ENCODE measurements around the gene CHST15. TPM values are rescaled to one million over a fixed set of nuclear protein-coding genes. Genes with fewer than 3 reads are reported as not detected.

The CHST15 gene
- total and polyA plus RNA-seq, 2 of the 4 experiments (the other 2 are of a cell fraction), result 0.14 to 0.18 TPM

DNA sequence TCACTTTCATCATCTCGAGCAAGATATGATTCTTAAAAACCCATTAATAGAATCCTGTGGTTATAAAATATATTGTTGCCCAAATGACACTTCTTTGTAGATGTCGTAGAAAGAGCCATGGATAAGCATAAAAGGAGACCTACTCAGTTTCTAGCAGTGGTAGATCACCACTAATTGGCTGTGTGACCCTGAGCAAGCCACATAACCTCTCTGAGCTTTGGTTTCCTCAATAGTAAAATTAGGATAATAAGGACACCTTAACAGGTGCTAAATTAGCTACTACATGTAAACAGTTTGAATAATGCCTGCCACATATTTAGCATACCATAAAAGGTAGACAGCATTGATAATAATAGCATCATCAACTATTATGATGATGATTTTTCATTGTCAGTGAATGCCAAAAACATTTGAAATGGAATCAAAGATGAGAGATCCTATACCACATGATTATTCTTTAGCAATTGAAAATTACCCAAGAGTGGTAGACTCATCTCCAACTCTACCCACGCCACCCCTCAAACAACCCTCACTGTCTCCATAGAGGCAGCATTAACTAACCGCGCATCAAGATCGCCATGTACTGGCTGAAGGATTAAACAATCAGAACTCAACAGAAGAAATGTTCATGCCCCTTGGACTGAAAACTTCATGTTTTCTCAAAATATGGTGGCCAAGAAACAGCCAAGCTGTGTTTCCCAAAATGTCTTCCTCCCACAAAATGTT lies 45.8 kb downstream of the CHST15 start:
- Histone ChIP-seq H3K9me3 (ENCODE audit: control insufficient read depth, insufficient read depth, low read length) (peaks cover 6% of the 10 kb centered on the region; the same call in 1 of the 2 replicates), H3K4me2 (ENCODE audit: low read depth, low read length) (no peak overlapping the region), H3K23ac (ENCODE audit: low read depth, low read length) (no peak overlapping the region), H4K91ac (ENCODE audit: insufficient read depth, low read depth, low read length) (no peak overlapping the region), H2BK15ac (ENCODE audit: low read depth, low read length) (no peak overlapping the region), H4K8ac (ENCODE audit: low read depth in 2 of 2, low read length in 2 of 2) (no peak overlapping the region), H3K79me1 (ENCODE audit: low read depth in 1 of 2, low read length in 2 of 2) (no peaks in the 10 kb centered on the region), H2BK120ac (ENCODE audit: low read depth, low read length) (no peak overlapping the region), H2BK20ac (ENCODE audit: low read depth, low read length) (no peak overlapping the region), H3K9ac (ENCODE audit: low read depth, low read length) (no peak overlapping the region), H3K9me1 (ENCODE audit: insufficient read depth, low read length) (no peaks in the 10 kb centered on the region), H2AK5ac (ENCODE audit: low read depth, low read length) (no peak overlapping the region), H2AFZ (replicated peaks; ENCODE audit: low read length, poor library complexity) (no peak overlapping the region), H3K27me3 (ENCODE audit: control insufficient read depth, insufficient read depth, low read length) (no peaks in the 10 kb centered on the region), H3K56ac (ENCODE audit: extremely low read depth, insufficient read depth, low read length) (no peak overlapping the region), H3K4me3 (ENCODE audit: insufficient read depth, low read depth, low read length) (no peak overlapping the region), H3K4me1 (ENCODE audit: control insufficient read depth, insufficient read depth, low read length) (no peaks in the 10 kb centered on the region), H3K14ac (replicated peaks; ENCODE audit: low read depth, low read length) (no peak overlapping the region), H3K18ac (ENCODE audit: low read depth, low read length) (no peak overlapping the region), H2AK9ac (replicated peaks; ENCODE audit: low read depth, low read length, poor library complexity) (no peak overlapping the region), H3K27ac (ENCODE audit: insufficient read depth, low read length) (no peak overlapping the region), H3K36me3 (ENCODE audit: control insufficient read depth, insufficient read depth, low read length) (no peaks in the 10 kb centered on the region), H4K5ac (ENCODE audit: low read depth, low read length) (no peak overlapping the region), H4K20me1 (ENCODE audit: insufficient read depth, low read length) (no peaks in the 10 kb centered on the region), H3K4ac (ENCODE audit: low read depth, low read length) (no peak overlapping the region), H2BK5ac (ENCODE audit: low read depth, low read length, poor library complexity, severe bottlenecking) (no peak overlapping the region)
- ATAC-seq (ENCODE audit: low read depth) (no peak), DNase-seq (no peak)
- ChIA-PET CTCF (no interaction called here), POLR2A (ENCODE audit: unreplicated experiment) (no interaction called here)
- dilution Hi-C loops (cut with HindIII; ENCODE audit: low sequenced_read_pairs, unreplicated experiment) (no loop called here), in situ Hi-C loops (cut with MboI; ENCODE audit: low sequenced_read_pairs) (no loop called here), intact Hi-C loops (cut with micrococcal nuclease) (no loop called here)
- TF ChIP-seq BHLHE40 (IDR thresholded peaks at IDR 0.05; ENCODE audit: low read depth, low read length) (no peak), SMC3 (IDR thresholded peaks at IDR 0.05; ENCODE audit: low read depth, low read length) (no peak)
- no CpG with 5 or more reads among the region's 6 CpGs for WGBS, 2 experiments (ENCODE audit: extremely low coverage in 2 of 2, insufficient read length in 1 of 2)
- BruUV-seq (replicated peaks), result no TSS peak

Data from IMR-90 (cell line).